GM12872 (cell line): Measurements from ENCODE around the gene CHRNG.

Experiments used
- CTCF ChIP-seq: IDR thresholded peaks from 3 replicates; pipeline ENCODE4 v1.5.1; 2011; ENCODE audit warnings: low read depth, mild to moderate bottlenecking, low read length, moderate library complexity; ENCODE audit not compliant: insufficient read depth

The CHRNG gene

GRCh38 chr2:232542715-232543467 lies 3.4 kb downstream of the CHRNG start:
- TF ChIP-seq CTCF = no peak

- TF ChIP-seq CTCF = no peak
Measured at GRCh38 chr2:232543491-232543890, 4.0 kb downstream of the CHRNG start.

GRCh38 chr2:232543928-232544631 lies 4.6 kb downstream of the CHRNG start:
- TF ChIP-seq CTCF = no peak

- TF ChIP-seq CTCF = no peak
Measured at GRCh38 chr2:232544674-232545073, 5.2 kb downstream of the CHRNG start.

- TF ChIP-seq CTCF = no peak
Measured at GRCh38 chr2:232545511-232546375, 6.3 kb downstream of the CHRNG start.

GRCh38 chr2:232547991-232548390 lies 8.5 kb downstream of the CHRNG start:
- TF ChIP-seq CTCF = no peak

GRCh38 chr2:232549655-232550353 lies 10.3 kb downstream of the CHRNG start:
- no peak for TF ChIP-seq CTCF
